SK-N-SH (cell line): Measurements from ENCODE around the gene ANKS1B. TPM values are rescaled to one million over a fixed set of nuclear protein-coding genes. Genes with fewer than 3 reads are reported as not detected.

Experiments used
- CTCF ChIA-PET: fragments of 300-600, 350-600 bp; formaldehyde crosslinking; extraction: SDS; loops from one replicate; lab custom pipeline; 2021; lab: Yijun Ruan, JAX
- POLR2A ChIA-PET: fragments of 350-600 bp; sonication (Branson Sonifier 250); formaldehyde crosslinking; extraction: SDS; loops from one replicate; lab custom pipeline; 2020; ENCODE audit warnings: antibody characterized with exemption, inconsistent platforms; lab: Yijun Ruan, JAX
- DNase-seq: peaks from one replicate; pipeline ENCODE4 v3.0.0; 2012
- H2AFZ ChIP-seq: fragments of 200-600 bp; sonication (generic); 2 replicates; pipeline ENCODE4 v1.8.1; 2016; ENCODE audit warnings: antibody characterized with exemption, mild to moderate bottlenecking, low read depth
- H3F3A ChIP-seq: fragments of 200-600 bp; sonication (generic); replicated peaks from 2 replicates; pipeline ENCODE3; 2016; ENCODE audit warnings: antibody characterized with exemption, mild to moderate bottlenecking; ENCODE audit not compliant: insufficient read depth
- H3K27ac ChIP-seq, 2 experiments: fragments of 200-500 bp in 1 of 2; fragments of 200-600 bp in 1 of 2; sonication (Bioruptor generic) in 1 of 2; sonication (generic), shearing (Covaris generic) in 1 of 2; 2 replicates each; pipeline versions ENCODE4 v1.5.1 to v1.6.1; 2014 to 2016; ENCODE audit warnings: low read depth in 2 of 2, inconsistent platforms in 1 of 2, low read length in 1 of 2, mild to moderate bottlenecking in 1 of 2, mixed read lengths in 1 of 2
- H3K27me3 ChIP-seq: fragments of 200-600 bp; sonication (generic), shearing (Covaris generic); 2 replicates; pipeline ENCODE4 v1.6.1; 2016; ENCODE audit warnings: mixed run types; ENCODE audit not compliant: insufficient read depth
- H3K36me3 ChIP-seq, 2 experiments: fragments of 200-500 bp in 1 of 2; fragments of 200-600 bp in 1 of 2; sonication (Bioruptor generic) in 1 of 2; sonication (generic) in 1 of 2; replicated peaks in 1 of 2; 2 replicates each; pipeline versions ENCODE3 to v1.5.1; 2014 to 2016; ENCODE audit warnings: low read length in 1 of 2, mild to moderate bottlenecking in 1 of 2; ENCODE audit not compliant: insufficient read depth in 2 of 2, control insufficient read depth in 1 of 2
- H3K4me1 ChIP-seq, 2 experiments: fragments of 200-500 bp in 1 of 2; fragments of 200-600 bp in 1 of 2; sonication (Bioruptor generic) in 1 of 2; sonication (generic), shearing (Covaris generic) in 1 of 2; 2 replicates each; pipeline versions ENCODE4 v1.5.1 to v1.6.1; 2014 to 2016; ENCODE audit warnings: low read depth in 1 of 2, low read length in 1 of 2, mixed run types in 1 of 2; ENCODE audit not compliant: insufficient read depth in 2 of 2, control insufficient read depth in 1 of 2
- H3K4me2 ChIP-seq: fragments of 200-600 bp; sonication (generic), shearing (Covaris generic); 2 replicates; pipeline ENCODE4 v1.6.1; 2017; ENCODE audit warnings: mixed run types
- H3K4me3 ChIP-seq, 2 experiments: fragments of 200-500 bp in 1 of 2; fragments of 200-600 bp in 1 of 2; sonication (Bioruptor generic) in 1 of 2; sonication (generic), shearing (Covaris generic) in 1 of 2; 2 replicates each; pipeline versions ENCODE4 v1.5.1 to v1.8.1; 2014 to 2016; ENCODE audit warnings: low read depth in 2 of 2, inconsistent platforms in 1 of 2, low read length in 1 of 2, mild to moderate bottlenecking in 1 of 2, mixed read lengths in 1 of 2, moderate library complexity in 1 of 2
- H3K79me2 ChIP-seq: fragments of 200-600 bp; sonication (generic); 2 replicates; pipeline ENCODE4 v1.8.1; 2017; ENCODE audit warnings: mild to moderate bottlenecking; ENCODE audit not compliant: insufficient read depth
- H3K9ac ChIP-seq: fragments of 200-600 bp; sonication (generic); 2 replicates; pipeline ENCODE4 v1.6.1; 2017; ENCODE audit warnings: mixed run types
- H3K9me2 ChIP-seq: fragments of 200-600 bp; sonication (generic); 2 replicates; pipeline ENCODE4 v1.6.1; 2017; ENCODE audit warnings: mixed run types
- H3K9me3 ChIP-seq: fragments of 200-600 bp; sonication (generic); 2 replicates; pipeline ENCODE4 v1.6.1; 2017; ENCODE audit warnings: mixed run types, mild to moderate bottlenecking, moderate library complexity
- H4K20me1 ChIP-seq: fragments of 200-600 bp; sonication (generic); 2 replicates; pipeline ENCODE4 v1.6.1; 2017; ENCODE audit warnings: mild to moderate bottlenecking, mixed run types; ENCODE audit not compliant: insufficient read depth
- CHD2 ChIP-seq: fragments of 150-350 bp; IDR thresholded peaks from 2 replicates; pipeline ENCODE4 v1.6.1; 2018; ENCODE audit warnings: low read length; ENCODE audit not compliant: partially characterized antibody
- CTCF ChIP-seq: fragments of 200-600 bp; sonication (generic); IDR thresholded peaks from 2 replicates; pipeline ENCODE4 v1.6.1; 2017; ENCODE audit warnings: antibody characterized with exemption, mild to moderate bottlenecking, moderate library complexity
- FOSL2 ChIP-seq: IDR thresholded peaks from 2 replicates; pipeline ENCODE4 v1.4.0; 2012; ENCODE audit warnings: low read depth, mild to moderate bottlenecking, moderate library complexity, borderline replicate concordance
- FOXM1 ChIP-seq: IDR thresholded peaks from 2 replicates; pipeline ENCODE4 v1.4.0; 2012; ENCODE audit warnings: low read depth, mild to moderate bottlenecking
- MAX ChIP-seq: IDR thresholded peaks from 2 replicates; pipeline ENCODE4 v1.4.0; 2012; ENCODE audit warnings: low read depth
- MEF2A ChIP-seq: IDR thresholded peaks from 2 replicates; pipeline ENCODE4 v1.4.0; 2012; ENCODE audit warnings: low read depth, borderline replicate concordance
- NRF1 ChIP-seq: IDR thresholded peaks from 2 replicates; pipeline ENCODE4 v1.6.1; 2012; ENCODE audit warnings: low read depth, mild to moderate bottlenecking, low read length
- PBX3 ChIP-seq: IDR thresholded peaks from 2 replicates; pipeline ENCODE4; 2012
- POLR2AphosphoS5 ChIP-seq: IDR thresholded peaks from 2 replicates; pipeline ENCODE4 v1.6.1; 2012; ENCODE audit warnings: low read depth, low read length
- REST ChIP-seq: IDR thresholded peaks from 2 replicates; pipeline ENCODE4 v1.6.1; 2012; ENCODE audit warnings: mild to moderate bottlenecking, low read depth, low read length, moderate library complexity
- RXRA ChIP-seq: IDR thresholded peaks from 2 replicates; pipeline ENCODE4 v1.4.0; 2012; ENCODE audit warnings: low read depth, mild to moderate bottlenecking, borderline replicate concordance
- SIN3A ChIP-seq: IDR thresholded peaks from 2 replicates; pipeline ENCODE4 v1.6.1; 2012; ENCODE audit warnings: low read depth, mild to moderate bottlenecking, low read length, moderate library complexity, borderline replicate concordance
- SMC3 ChIP-seq: IDR thresholded peaks from 2 replicates; pipeline ENCODE4 v1.6.1; 2012; ENCODE audit warnings: low read depth, low read length, improper control_type of control experiment
- TAF1 ChIP-seq: IDR thresholded peaks from 2 replicates; pipeline ENCODE4 v1.6.1; 2012; ENCODE audit warnings: low read depth, mild to moderate bottlenecking, low read length, moderate library complexity, borderline replicate concordance
- TCF12 ChIP-seq: IDR thresholded peaks from 2 replicates; pipeline ENCODE4 v1.4.0; 2012
- USF1 ChIP-seq: IDR thresholded peaks from 2 replicates; pipeline ENCODE4 v1.4.0; 2012; ENCODE audit warnings: low read depth, borderline replicate concordance
- polyA plus RNA-seq, 3 experiments: library from polyadenylated mRNA; depleted of rRNA; stranded (reverse); fragments of >200 nt; gene quantifications; 2 replicates each; pipeline ENCODE4 v1.2.3, GENCODE V29; 2012

The ANKS1B gene
- polyA plus RNA-seq, 1 of the 3 experiments (the other 2 are of a cell fraction) = 1.8 TPM

GRCh38 chr12:99709619-99710018 lies 275.1 kb downstream of the ANKS1B start:
- H3K4me1 ChIP-seq = no peaks in the 10 kb centered on the region
- H3K9me3 ChIP-seq = no peaks in the 10 kb centered on the region
- no peak overlapping the region for H3K4me2 ChIP-seq
- no peak for TF ChIP-seq MEF2A
- no peak for TF ChIP-seq MAX
- TF ChIP-seq POLR2AphosphoS5 = no peak
- TF ChIP-seq SMC3 = no peak
- TF ChIP-seq SIN3A = no peak
- no peak for TF ChIP-seq USF1
- no peak for TF ChIP-seq CTCF
- TF ChIP-seq FOSL2 = no peak
- TF ChIP-seq TCF12 = no peak
- no peak for TF ChIP-seq FOXM1
- TF ChIP-seq RXRA = no peak
- TF ChIP-seq NRF1 = no peak
- TF ChIP-seq REST = no peak
- no peak for TF ChIP-seq TAF1
- TF ChIP-seq CHD2 = no peak
- TF ChIP-seq PBX3 = no peak
- TF ChIP-seq, all 33 proteins: peak for 0
- no peak overlapping the region for H3K4me3 ChIP-seq
- no peak overlapping the region for H3K27ac ChIP-seq
- H3K27me3 ChIP-seq = no peaks in the 10 kb centered on the region
- H3K79me2 ChIP-seq = no peaks in the 10 kb centered on the region
- DNase-seq = no peak
- H3K9ac ChIP-seq = no peak overlapping the region
- no peaks in the 10 kb centered on the region for H3K36me3 ChIP-seq
- POLR2A ChIA-PET = no interaction called here
- H2AFZ ChIP-seq = no peak overlapping the region
- CTCF ChIA-PET = interaction anchor here (1.3 kb wide), 1 partner anchor 11 kb away, joined by 3 read pairs; no protein-coding TSS in a partner anchor
- H4K20me1 ChIP-seq = no peaks in the 10 kb centered on the region
- H3K9me2 ChIP-seq = no peaks in the 10 kb centered on the region
- no peaks in the 10 kb centered on the region for H3F3A ChIP-seq
